ENCODE measurements around the gene TMEM98.

The TMEM98 gene

GRCh38 chr17:32907583-32907982, 20.4 kb upstream of the TMEM98 start:
- H3K36me3 ChIP-seq (ENCODE audit: low read depth), result no peaks in the 10 kb centered on the region
- H3K4me1 ChIP-seq (ENCODE audit: insufficient read depth, poor library complexity, severe bottlenecking), result no peaks in the 10 kb centered on the region
- H3K27ac ChIP-seq (ENCODE audit: poor library complexity, severe bottlenecking), result no peak overlapping the region
- H3K4me3 ChIP-seq (ENCODE audit: severe bottlenecking), result no peak overlapping the region
- no peak for DNase-seq (ENCODE audit: low spot score)
- TF ChIP-seq CTCF (IDR thresholded peaks at IDR 0.05; ENCODE audit: poor library complexity, severe bottlenecking), result no peak
- ATAC-seq (ENCODE audit: low read depth), result no peak
- H3K27me3 ChIP-seq (ENCODE audit: insufficient read depth, poor library complexity, severe bottlenecking), result no peaks in the 10 kb centered on the region
- H3K9me3 ChIP-seq (ENCODE audit: severe bottlenecking), result no peaks in the 10 kb centered on the region

GRCh38 chr17:32909787-32910369, 18.1 kb upstream of the TMEM98 start:
- peak; percentile 80 for TF ChIP-seq CTCF (IDR thresholded peaks at IDR 0.05; ENCODE audit: poor library complexity, severe bottlenecking)
- Histone ChIP-seq H3K36me3 (ENCODE audit: low read depth) (no peaks in the 10 kb centered on the region), H3K9me3 (ENCODE audit: severe bottlenecking) (no peaks in the 10 kb centered on the region), H3K27me3 (ENCODE audit: insufficient read depth, poor library complexity, severe bottlenecking) (no peaks in the 10 kb centered on the region), H3K27ac (ENCODE audit: poor library complexity, severe bottlenecking) (no peak overlapping the region), H3K4me3 (ENCODE audit: severe bottlenecking) (no peak overlapping the region), H3K4me1 (ENCODE audit: insufficient read depth, poor library complexity, severe bottlenecking) (no peaks in the 10 kb centered on the region)
- DNase-seq (ENCODE audit: low spot score) (no peak), ATAC-seq (ENCODE audit: low read depth) (peak; percentile 78)

GRCh38 chr17:32910769-32911168, 17.2 kb upstream of the TMEM98 start:
- H3K4me3 ChIP-seq (ENCODE audit: severe bottlenecking), result no peak overlapping the region
- no peaks in the 10 kb centered on the region for H3K36me3 ChIP-seq (ENCODE audit: low read depth)
- DNase-seq (ENCODE audit: low spot score) (no peak), ATAC-seq (ENCODE audit: low read depth) (no peak)
- no peaks in the 10 kb centered on the region for H3K27me3 ChIP-seq (ENCODE audit: insufficient read depth, poor library complexity, severe bottlenecking)
- H3K27ac ChIP-seq (ENCODE audit: poor library complexity, severe bottlenecking), result no peak overlapping the region
- no peaks in the 10 kb centered on the region for H3K4me1 ChIP-seq (ENCODE audit: insufficient read depth, poor library complexity, severe bottlenecking)
- TF ChIP-seq CTCF (IDR thresholded peaks at IDR 0.05; ENCODE audit: poor library complexity, severe bottlenecking), result no peak
- H3K9me3 ChIP-seq (ENCODE audit: severe bottlenecking), result no peaks in the 10 kb centered on the region

GRCh38 chr17:32912218-32912897, 15.6 kb upstream of the TMEM98 start:
- Histone ChIP-seq H3K27me3 (ENCODE audit: insufficient read depth, poor library complexity, severe bottlenecking) (no peaks in the 10 kb centered on the region), H3K4me3 (ENCODE audit: severe bottlenecking) (no peak overlapping the region), H3K4me1 (ENCODE audit: insufficient read depth, poor library complexity, severe bottlenecking) (no peaks in the 10 kb centered on the region), H3K36me3 (ENCODE audit: low read depth) (no peaks in the 10 kb centered on the region), H3K27ac (ENCODE audit: poor library complexity, severe bottlenecking) (no peak overlapping the region), H3K9me3 (ENCODE audit: severe bottlenecking) (no peaks in the 10 kb centered on the region)
- ATAC-seq (ENCODE audit: low read depth), result peak; percentile 66
- no peak for TF ChIP-seq CTCF (IDR thresholded peaks at IDR 0.05; ENCODE audit: poor library complexity, severe bottlenecking)
- no peak for DNase-seq (ENCODE audit: low spot score)

GRCh38 chr17:32913593-32913992, 14.4 kb upstream of the TMEM98 start:
- H3K4me3 ChIP-seq (ENCODE audit: severe bottlenecking), result no peak overlapping the region
- H3K9me3 ChIP-seq (ENCODE audit: severe bottlenecking), result no peaks in the 10 kb centered on the region
- H3K4me1 ChIP-seq (ENCODE audit: insufficient read depth, poor library complexity, severe bottlenecking), result no peaks in the 10 kb centered on the region
- ATAC-seq (ENCODE audit: low read depth) (no peak), DNase-seq (ENCODE audit: low spot score) (no peak)
- TF ChIP-seq CTCF (IDR thresholded peaks at IDR 0.05; ENCODE audit: poor library complexity, severe bottlenecking), result no peak
- H3K27ac ChIP-seq (ENCODE audit: poor library complexity, severe bottlenecking), result no peak overlapping the region
- H3K36me3 ChIP-seq (ENCODE audit: low read depth), result no peaks in the 10 kb centered on the region
- no peaks in the 10 kb centered on the region for H3K27me3 ChIP-seq (ENCODE audit: insufficient read depth, poor library complexity, severe bottlenecking)

All from RWPE2 (cell line).